ENCODE results near the gene PPP1R13B. TPM values are rescaled to one million over a fixed set of nuclear protein-coding genes. Genes with fewer than 3 reads are reported as not detected.

Gene PPP1R13B
- total and polyA plus RNA-seq, 12 donors = 21.6 to 124 (median 75.5) TPM

GRCh38 chr14:103707329-103708263 lies 139.8 kb downstream of the PPP1R13B start:
- Histone ChIP-seq H3K27me3 (no peaks in the 10 kb centered on the region), H3K9me3 (no peaks in the 10 kb centered on the region), H3K4me1 (peaks cover 19 to 87% (median 40%) of the 10 kb centered on the region in 9 donors), H3K36me3 (peaks cover 0 to 65% (median 13%) of the 10 kb centered on the region in 9 donors), H3K27ac (no peak overlapping the region), H3K4me3 (no peak overlapping the region)
- DNase-seq = no peak
- TF ChIP-seq CTCF (IDR thresholded peaks at IDR 0.05) = no peak
- peak in 1 of 8 donors; percentile 5 for ATAC-seq
- intact Hi-C loops (cut with DNase I) = loop anchor here in 1 of 10 donors (10.0 kb wide), 1 partner anchor 133 kb away; no protein-coding TSS in a partner anchor
- WGBS, 2 donors = 87 to 90% methylated on average over 29 of the region's 29 CpGs

GRCh38 chr14:103706551-103707328 lies 140.6 kb downstream of the PPP1R13B start:
- peak overlapping the region in 1 of 10 donors; percentile 62 for H3K27ac ChIP-seq
- peaks cover 12 to 87% (median 31%) of the 10 kb centered on the region in 9 donors for H3K4me1 ChIP-seq
- TF ChIP-seq CTCF (IDR thresholded peaks at IDR 0.05) = no peak
- no peak overlapping the region for H3K4me3 ChIP-seq
- H3K9me3 ChIP-seq = no peaks in the 10 kb centered on the region
- DNase-seq (no peak), ATAC-seq (no peak)
- intact Hi-C loops (cut with DNase I) = loop anchor here in 1 of 10 donors (10.0 kb wide), 1 partner anchor 132 kb away; no protein-coding TSS in a partner anchor
- H3K27me3 ChIP-seq = no peaks in the 10 kb centered on the region
- 91% methylated on average over 41 of the region's 41 CpGs for WGBS, 2 donors
- H3K36me3 ChIP-seq = peaks cover 0 to 74% (median 19%) of the 10 kb centered on the region in 9 donors

- 60 to 76% methylated on average over 28 of the region's 28 CpGs for WGBS, 2 donors
- Histone ChIP-seq H3K27me3 (no peaks in the 10 kb centered on the region), H3K4me1 (peaks cover 7 to 87% (median 32%) of the 10 kb centered on the region in 9 donors), H3K27ac (peak overlapping the region in 9 of 10 donors; percentile 22 to 76 (median 53)), H3K4me3 (peak overlapping the region in 2 of 10 donors; percentile 8 to 32), H3K9me3 (no peaks in the 10 kb centered on the region), H3K36me3 (peaks cover 0 to 84% (median 19%) of the 10 kb centered on the region in 9 donors)
- no peak for TF ChIP-seq CTCF (IDR thresholded peaks at IDR 0.05)
- DNase-seq (no peak), ATAC-seq (peak in 7 of 8 donors; percentile 9 to 59 (median 27))
- intact Hi-C loops (cut with DNase I) = loop anchor here in 1 of 10 donors (10.0 kb wide), 1 partner anchor 131 kb away; no protein-coding TSS in a partner anchor
Observed at GRCh38 chr14:103705504-103706284, 141.7 kb downstream of the PPP1R13B start.
